Uterus (tissue), 4 donors: ENCODE measurements around the gene PROZ. TPM values are rescaled to one million over a fixed set of nuclear protein-coding genes. Genes with fewer than 3 reads are reported as not detected.

Source experiments
- DNase-seq, 2 donors: peaks; one replicate each; pipeline ENCODE4 v3.0.0-alpha.2; 2019 to 2020
- H3K27ac ChIP-seq, 2 donors: fragments of 200-600 bp; sonication (generic); 1 replicate in 1 of 2; 2 replicates in 1 of 2; pipeline ENCODE4 v1.5.1; 2016 to 2018
- H3K27me3 ChIP-seq, 2 donors: fragments of 200-600 bp; sonication (generic); one replicate each; pipeline ENCODE4 v1.5.1; 2018 to 2019; ENCODE audit warnings: control low read depth in 1 of 2
- H3K36me3 ChIP-seq, 2 donors: fragments of 200-600 bp; sonication (generic); one replicate each; pipeline ENCODE4 v1.5.1; 2019; ENCODE audit warnings: control low read depth in 1 of 2
- H3K4me1 ChIP-seq, 2 donors: fragments of 200-600 bp; sonication (generic); one replicate each; pipeline ENCODE4 v1.5.1; 2018 to 2019; ENCODE audit warnings: control low read depth in 1 of 2
- H3K4me3 ChIP-seq, 2 donors: fragments of 200-600 bp; sonication (generic); 1 replicate in 1 of 2; 2 replicates in 1 of 2; pipeline ENCODE4 v1.5.1; 2018 to 2019; ENCODE audit warnings: mild to moderate bottlenecking in 1 of 2
- H3K9me3 ChIP-seq, 2 donors: fragments of 200-600 bp; sonication (generic); one replicate each; pipeline ENCODE4 v1.5.1; 2019; ENCODE audit warnings: control low read depth in 1 of 2
- POLR2A ChIP-seq, 2 donors: fragments of 450-650 bp; IDR thresholded peaks; one replicate each; pipeline ENCODE4 v1.6.1; 2016; ENCODE audit warnings: antibody characterized with exemption in 2 of 2, mild to moderate bottlenecking in 1 of 2, moderate library complexity in 1 of 2
- intact Hi-C: fragments of 100-400 bp; cut with DNase I; formaldehyde crosslinking; loops from one replicate; pipeline ENCODE4 v1.15.1; 2023; ENCODE audit warnings: low total_unique reads
- total RNA-seq, 4 donors: library from RNA; depleted of rRNA in 3 of 4; stranded (reverse); fragments of >200 nt in 3 of 4; gene quantifications; one replicate each; pipeline versions ENCODE4 v1.1.0 to v1.2.4, GENCODE V29; 2014 to 2023
- TF ChIP-seq, protein P1 (sequence below), 4 experiments: fragments of 200-600 bp in 2 of 4; fragments of 450-650 bp in 2 of 4; sonication (generic) in 2 of 4; IDR thresholded peaks; one replicate each; pipeline ENCODE4 v1.5.1; 2016 to 2019; ENCODE audit warnings: antibody characterized with exemption in 4 of 4, mild to moderate bottlenecking in 2 of 4, moderate library complexity in 1 of 4
- donor health status: DM: yes; HTN: yes; CAD: no.

PROZ gene
- total RNA-seq, 4 donors from 2014 or later: not detected

DNA sequence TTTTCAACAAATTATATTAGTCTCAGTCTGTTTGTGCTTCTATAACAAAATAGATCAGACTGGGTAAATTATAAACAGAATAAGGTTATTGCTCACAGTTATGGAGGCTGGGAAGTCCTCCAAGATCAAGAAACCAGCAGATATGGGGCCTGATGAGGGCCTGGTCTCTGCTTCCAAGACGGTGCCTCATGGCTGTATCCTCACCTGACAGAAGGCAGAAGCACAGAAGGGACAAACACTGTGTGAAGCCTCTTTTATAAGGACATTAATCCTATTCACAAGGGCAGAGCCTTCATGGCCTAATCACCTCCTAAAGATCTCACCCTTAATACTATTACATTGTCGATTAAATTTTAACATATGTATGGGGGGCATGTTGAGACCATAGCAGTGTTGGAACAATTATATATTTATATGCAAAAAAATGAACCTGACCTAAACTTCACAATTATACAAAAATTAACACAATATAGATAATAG lies 23.1 kb upstream of the PROZ start:
- Histone ChIP-seq H3K27me3 (no peaks in the 10 kb centered on the region), H3K36me3 (no peaks in the 10 kb centered on the region), H3K27ac (no peak overlapping the region), H3K4me3 (no peak overlapping the region), H3K4me1 (no peaks in the 10 kb centered on the region), H3K9me3 (no peaks in the 10 kb centered on the region)
- intact Hi-C loops: no loop called here
- TF ChIP-seq, protein P1, sequence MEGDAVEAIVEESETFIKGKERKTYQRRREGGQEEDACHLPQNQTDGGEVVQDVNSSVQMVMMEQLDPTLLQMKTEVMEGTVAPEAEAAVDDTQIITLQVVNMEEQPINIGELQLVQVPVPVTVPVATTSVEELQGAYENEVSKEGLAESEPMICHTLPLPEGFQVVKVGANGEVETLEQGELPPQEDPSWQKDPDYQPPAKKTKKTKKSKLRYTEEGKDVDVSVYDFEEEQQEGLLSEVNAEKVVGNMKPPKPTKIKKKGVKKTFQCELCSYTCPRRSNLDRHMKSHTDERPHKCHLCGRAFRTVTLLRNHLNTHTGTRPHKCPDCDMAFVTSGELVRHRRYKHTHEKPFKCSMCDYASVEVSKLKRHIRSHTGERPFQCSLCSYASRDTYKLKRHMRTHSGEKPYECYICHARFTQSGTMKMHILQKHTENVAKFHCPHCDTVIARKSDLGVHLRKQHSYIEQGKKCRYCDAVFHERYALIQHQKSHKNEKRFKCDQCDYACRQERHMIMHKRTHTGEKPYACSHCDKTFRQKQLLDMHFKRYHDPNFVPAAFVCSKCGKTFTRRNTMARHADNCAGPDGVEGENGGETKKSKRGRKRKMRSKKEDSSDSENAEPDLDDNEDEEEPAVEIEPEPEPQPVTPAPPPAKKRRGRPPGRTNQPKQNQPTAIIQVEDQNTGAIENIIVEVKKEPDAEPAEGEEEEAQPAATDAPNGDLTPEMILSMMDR (IDR thresholded peaks at IDR 0.05): no peak
- TF ChIP-seq POLR2A (IDR thresholded peaks at IDR 0.05): no peak
- DNase-seq: no peak

DNA sequence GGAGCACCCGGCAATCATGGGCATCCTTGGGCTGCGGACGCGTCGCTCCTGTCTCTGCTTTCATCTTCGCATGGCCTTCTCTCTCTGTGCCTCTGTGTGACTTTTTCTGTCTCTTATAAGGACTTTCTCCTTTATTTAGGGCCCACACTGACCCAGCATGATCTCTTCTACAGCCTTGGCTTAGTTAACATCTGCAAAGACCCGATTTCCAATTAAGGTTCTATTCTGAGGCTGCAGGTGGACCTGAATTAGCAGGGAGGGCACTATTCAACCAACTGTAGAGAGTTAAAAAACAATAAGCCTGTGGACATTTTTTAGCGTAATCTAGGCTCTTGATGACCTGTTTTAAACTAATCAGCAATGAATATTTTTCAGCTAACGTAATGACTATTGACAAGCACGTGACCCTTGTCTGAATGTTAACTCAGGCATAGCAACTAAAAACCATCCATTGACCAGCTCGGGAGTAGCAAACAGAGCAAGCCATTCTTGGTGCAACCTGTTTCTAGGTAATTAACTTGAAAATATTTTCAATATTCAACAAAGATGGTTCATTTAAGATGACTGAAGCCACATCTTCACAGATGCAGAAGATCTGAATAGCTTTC lies 20.7 kb upstream of the PROZ start:
- no peak for DNase-seq
- no peaks in the 10 kb centered on the region for H3K27me3 ChIP-seq
- no peaks in the 10 kb centered on the region for H3K9me3 ChIP-seq
- H3K4me3 ChIP-seq: no peak overlapping the region
- TF ChIP-seq, protein P1 (IDR thresholded peaks at IDR 0.05): no peak
- TF ChIP-seq POLR2A (IDR thresholded peaks at IDR 0.05): no peak
- intact Hi-C loops: no loop called here
- H3K36me3 ChIP-seq: no peaks in the 10 kb centered on the region
- no peak overlapping the region for H3K27ac ChIP-seq
- H3K4me1 ChIP-seq: no peaks in the 10 kb centered on the region

DNA sequence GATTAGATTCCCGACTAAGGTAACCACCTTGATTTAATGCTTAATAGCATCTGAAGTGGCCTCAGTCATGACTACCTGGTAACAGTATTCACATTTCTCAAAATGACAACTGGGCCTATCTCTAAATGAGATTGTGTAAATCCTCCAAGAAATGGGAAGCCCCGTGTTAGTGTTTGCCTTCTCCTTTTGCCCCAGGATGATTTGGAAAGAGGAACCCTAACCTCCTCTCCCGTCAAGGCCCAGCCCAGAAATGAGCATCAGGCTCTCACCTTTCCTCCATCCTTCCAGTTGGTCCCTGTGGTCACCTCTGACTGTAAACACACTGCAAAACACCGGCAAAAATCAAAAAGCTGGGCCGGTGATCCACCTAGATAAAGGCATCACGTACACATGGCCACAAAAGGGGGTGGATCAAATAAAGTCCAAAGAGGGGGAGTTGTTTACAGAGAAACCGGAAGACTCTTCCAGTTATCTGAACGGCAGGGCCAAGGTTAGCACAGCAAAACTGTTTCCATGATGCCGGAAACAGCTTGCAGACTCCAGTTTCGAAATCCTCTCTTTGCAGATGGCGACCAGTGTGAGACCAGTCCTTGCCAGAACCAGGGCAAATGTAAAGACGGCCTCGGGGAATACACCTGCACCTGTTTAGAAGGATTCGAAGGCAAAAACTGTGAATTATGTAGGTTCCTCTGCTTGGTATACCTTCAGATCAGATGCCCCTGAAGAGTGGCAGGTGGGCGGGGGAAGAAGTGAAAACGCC lies 19.5 kb upstream of the PROZ start:
- no peak for DNase-seq
- Histone ChIP-seq H3K36me3 (no peaks in the 10 kb centered on the region), H3K27me3 (no peaks in the 10 kb centered on the region), H3K27ac (no peak overlapping the region), H3K9me3 (no peaks in the 10 kb centered on the region), H3K4me3 (no peak overlapping the region), H3K4me1 (no peaks in the 10 kb centered on the region)
- intact Hi-C loops: no loop called here
- TF ChIP-seq, protein P1 (IDR thresholded peaks at IDR 0.05): no peak
- no peak for TF ChIP-seq POLR2A (IDR thresholded peaks at IDR 0.05)

DNA sequence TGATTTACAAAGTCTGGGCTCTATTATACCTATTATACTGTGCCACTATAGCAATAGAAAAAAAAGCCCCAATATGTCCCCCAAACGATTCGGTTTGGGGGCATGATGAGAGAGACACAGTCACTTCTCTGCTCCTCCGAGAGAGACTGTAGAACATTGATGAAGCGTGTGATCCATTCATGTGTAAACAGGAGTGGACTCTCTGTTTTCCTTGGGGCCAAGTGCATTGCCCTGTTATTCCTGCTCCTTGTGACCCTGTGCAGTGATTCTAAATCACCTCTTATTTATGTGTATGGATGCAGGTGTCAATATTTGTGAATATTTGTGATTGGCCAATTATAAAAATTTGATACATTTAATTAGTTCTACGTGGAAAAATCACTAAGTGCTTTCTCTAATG lies 18.9 kb upstream of the PROZ start:
- Histone ChIP-seq H3K9me3 (no peaks in the 10 kb centered on the region), H3K27ac (no peak overlapping the region), H3K27me3 (no peaks in the 10 kb centered on the region), H3K4me1 (no peaks in the 10 kb centered on the region), H3K36me3 (no peaks in the 10 kb centered on the region), H3K4me3 (no peak overlapping the region)
- DNase-seq: no peak
- TF ChIP-seq, protein P1 (IDR thresholded peaks at IDR 0.05): no peak
- TF ChIP-seq POLR2A (IDR thresholded peaks at IDR 0.05): no peak
- intact Hi-C loops: no loop called here
